GM12878 (cell line): Measurements from ENCODE around the gene PRR14L.
"Not testable (repeated sequence)": the region's sequence is repeated elsewhere in the genome, so short reads cannot be mapped to it uniquely, and the experiment has no call there.

ENCODE experiments used
- ATF2 ChIP-seq: IDR thresholded peaks from 2 replicates; pipeline ENCODE4 v1.6.1; 2012; ENCODE audit warnings: low read length, inconsistent platforms
- BCL3 ChIP-seq: IDR thresholded peaks from 2 replicates; pipeline ENCODE4 v1.6.1; 2011; ENCODE audit warnings: borderline replicate concordance, low read depth, mild to moderate bottlenecking, moderate library complexity, low read length; ENCODE audit not compliant: insufficient read depth, poor library complexity, severe bottlenecking
- CBX5 ChIP-seq: sonication (generic); IDR thresholded peaks from 2 replicates; pipeline ENCODE4 v1.6.1; 2016; ENCODE audit warnings: low read depth, moderate library complexity, mild to moderate bottlenecking, inconsistent platforms
- CTCF ChIP-seq, 3 experiments: IDR thresholded peaks in 2 of 3; conservative IDR thresholded peaks in 1 of 3; 2 replicates each; pipeline ENCODE4 v1.5.1; 2011; ENCODE audit warnings: low read depth in 3 of 3, low read length in 3 of 3, mild to moderate bottlenecking in 3 of 3, control low read depth in 2 of 3, moderate library complexity in 2 of 3, inconsistent platforms in 1 of 3, mixed read lengths in 1 of 3; ENCODE audit not compliant: control insufficient read depth in 2 of 3, insufficient read depth in 1 of 3; ENCODE audit errors: extremely low read depth in 1 of 3
- FOXM1 ChIP-seq: IDR thresholded peaks from 2 replicates; pipeline ENCODE4 v1.6.1; 2012; ENCODE audit warnings: low read depth, mild to moderate bottlenecking, inconsistent platforms, low read length, moderate library complexity
- HDGF ChIP-seq: fragments of 450-650 bp; IDR thresholded peaks from 2 replicates; pipeline ENCODE4 v1.6.1; 2016; ENCODE audit warnings: antibody characterized with exemption
- JUND ChIP-seq: IDR thresholded peaks from 2 replicates; pipeline ENCODE4 v1.6.1; 2012; ENCODE audit warnings: low read depth, mild to moderate bottlenecking, low read length, improper control_type of control experiment, moderate library complexity
- POLR2A ChIP-seq: IDR thresholded peaks from 2 replicates; pipeline ENCODE4 v1.6.1; 2011; ENCODE audit warnings: low read depth, mild to moderate bottlenecking, low read length
- RAD21 ChIP-seq: IDR thresholded peaks from 2 replicates; pipeline ENCODE4 v1.6.1; 2011; ENCODE audit warnings: mild to moderate bottlenecking, low read depth, low read length, moderate library complexity; ENCODE audit not compliant: insufficient read depth
- RCOR1 ChIP-seq: conservative IDR thresholded peaks from 2 replicates; pipeline ENCODE4 v1.6.1; 2012; ENCODE audit warnings: low read depth, low read length, improper control_type of control experiment
- REST ChIP-seq: IDR thresholded peaks from 2 replicates; pipeline ENCODE4 v1.6.1; 2012; ENCODE audit warnings: mild to moderate bottlenecking, low read depth, low read length
- ZBTB33 ChIP-seq: fragments of 450-650 bp; IDR thresholded peaks from 2 replicates; pipeline ENCODE4 v1.6.1; 2017; ENCODE audit warnings: mild to moderate bottlenecking
- ZNF24 ChIP-seq: fragments of 450-650 bp; IDR thresholded peaks from 2 replicates; pipeline ENCODE4 v1.6.1; 2017; ENCODE audit warnings: antibody characterized with exemption, mild to moderate bottlenecking

- TF ChIP-seq JUND; FOXM1; ZBTB33; REST; ATF2; RAD21; ZNF24; POLR2A; CBX5; CTCF (IDR thresholded peaks at IDR 0.05 in 2 of 3, conservative IDR thresholded peaks at IDR 0.05 in 1 of 3; ENCODE audit: control insufficient read depth in 2 of 3, extremely low read depth in 1 of 3, insufficient read depth in 1 of 3, low read depth in 3 of 3, low read length in 3 of 3); HDGF; BCL3; RCOR1: not testable (repeated sequence)
Measured at GRCh38 chr22:31694046-31694445, 55.9 kb downstream of the PRR14L start.
